ENCODE measurements around the gene ATP5F1A.

Gene ATP5F1A

DNA sequence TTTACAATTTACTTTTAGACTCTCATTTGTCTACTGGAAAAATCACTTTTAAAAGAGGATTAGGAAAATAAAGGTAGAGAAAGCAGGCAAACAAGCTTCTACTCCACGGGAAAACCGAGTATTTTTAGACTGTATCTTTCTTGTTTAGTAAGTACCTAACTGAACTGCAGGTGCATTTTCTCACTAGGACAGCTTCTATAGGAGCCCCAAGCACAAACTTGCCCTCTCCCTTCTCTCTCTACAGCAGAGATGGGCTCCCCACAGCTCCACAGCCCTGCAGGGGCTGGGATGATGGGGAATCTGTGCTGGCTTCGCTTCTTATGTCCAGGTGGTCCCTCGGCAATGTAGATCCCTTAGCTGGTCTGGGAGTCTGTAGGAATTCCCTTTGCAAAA lies 42.3 kb downstream of the ATP5F1A start:
- Histone ChIP-seq H4K20me1 (ENCODE audit: insufficient read depth, low read length, poor library complexity, severe bottlenecking) (no peaks in the 10 kb centered on the region), H3K79me2 (ENCODE audit: insufficient read depth, low read length) (no peaks in the 10 kb centered on the region), H3K9me3 (ENCODE audit: insufficient read depth, low read depth, low read length) (no peaks in the 10 kb centered on the region), H3K27me3 (ENCODE audit: insufficient read depth, low read length, poor library complexity, severe bottlenecking) (no peaks in the 10 kb centered on the region), H3K9ac (ENCODE audit: low read depth, low read length, poor library complexity, severe bottlenecking) (peak overlapping the region; percentile 60), H3K4me1 (ENCODE audit: insufficient read depth, low read length, poor library complexity, severe bottlenecking) (peaks cover 41% of the 10 kb centered on the region), H3F3A (ENCODE audit: low read depth) (no peaks in the 10 kb centered on the region), H3K4me3 (ENCODE audit: low read length, poor library complexity, severe bottlenecking) (peak overlapping the region; percentile 44), H3K4me2 (ENCODE audit: low read depth, low read length, poor library complexity, severe bottlenecking) (peak overlapping the region; percentile 74), H2AFZ (ENCODE audit: low read length) (peak overlapping the region; percentile 54), H3K36me3 (ENCODE audit: insufficient read depth, low read length) (no peaks in the 10 kb centered on the region), H3K9me2 (replicated peaks; ENCODE audit: low read depth, low read length) (no peaks in the 10 kb centered on the region)
- TF ChIP-seq CTCF (conservative IDR thresholded peaks at IDR 0.05; ENCODE audit: low read length) = no peak
- TF ChIP-seq EZH2phosphoT487 (IDR thresholded peaks at IDR 0.05; ENCODE audit: borderline replicate concordance) = no peak

GRCh38 chr18:46054956-46055837 lies 42.9 kb downstream of the ATP5F1A start:
- peak overlapping the region; percentile 54 for H2AFZ ChIP-seq (ENCODE audit: low read length)
- no peaks in the 10 kb centered on the region for H3K79me2 ChIP-seq (ENCODE audit: insufficient read depth, low read length)
- H3K9ac ChIP-seq (ENCODE audit: low read depth, low read length, poor library complexity, severe bottlenecking) = peak overlapping the region; percentile 60
- peak overlapping the region; percentile 44 for H3K4me3 ChIP-seq (ENCODE audit: low read length, poor library complexity, severe bottlenecking)
- H3K4me2 ChIP-seq (ENCODE audit: low read depth, low read length, poor library complexity, severe bottlenecking) = peak overlapping the region; percentile 74
- no peaks in the 10 kb centered on the region for H3K9me3 ChIP-seq (ENCODE audit: insufficient read depth, low read depth, low read length)
- H4K20me1 ChIP-seq (ENCODE audit: insufficient read depth, low read length, poor library complexity, severe bottlenecking) = no peaks in the 10 kb centered on the region
- no peak for TF ChIP-seq EZH2phosphoT487 (IDR thresholded peaks at IDR 0.05; ENCODE audit: borderline replicate concordance)
- no peak for TF ChIP-seq CTCF (conservative IDR thresholded peaks at IDR 0.05; ENCODE audit: low read length)
- H3K36me3 ChIP-seq (ENCODE audit: insufficient read depth, low read length) = no peaks in the 10 kb centered on the region
- H3K27me3 ChIP-seq (ENCODE audit: insufficient read depth, low read length, poor library complexity, severe bottlenecking) = no peaks in the 10 kb centered on the region
- H3K9me2 ChIP-seq (replicated peaks; ENCODE audit: low read depth, low read length) = no peaks in the 10 kb centered on the region
- peaks cover 41% of the 10 kb centered on the region for H3K4me1 ChIP-seq (ENCODE audit: insufficient read depth, low read length, poor library complexity, severe bottlenecking)
- H3F3A ChIP-seq (ENCODE audit: low read depth) = no peaks in the 10 kb centered on the region

DNA sequence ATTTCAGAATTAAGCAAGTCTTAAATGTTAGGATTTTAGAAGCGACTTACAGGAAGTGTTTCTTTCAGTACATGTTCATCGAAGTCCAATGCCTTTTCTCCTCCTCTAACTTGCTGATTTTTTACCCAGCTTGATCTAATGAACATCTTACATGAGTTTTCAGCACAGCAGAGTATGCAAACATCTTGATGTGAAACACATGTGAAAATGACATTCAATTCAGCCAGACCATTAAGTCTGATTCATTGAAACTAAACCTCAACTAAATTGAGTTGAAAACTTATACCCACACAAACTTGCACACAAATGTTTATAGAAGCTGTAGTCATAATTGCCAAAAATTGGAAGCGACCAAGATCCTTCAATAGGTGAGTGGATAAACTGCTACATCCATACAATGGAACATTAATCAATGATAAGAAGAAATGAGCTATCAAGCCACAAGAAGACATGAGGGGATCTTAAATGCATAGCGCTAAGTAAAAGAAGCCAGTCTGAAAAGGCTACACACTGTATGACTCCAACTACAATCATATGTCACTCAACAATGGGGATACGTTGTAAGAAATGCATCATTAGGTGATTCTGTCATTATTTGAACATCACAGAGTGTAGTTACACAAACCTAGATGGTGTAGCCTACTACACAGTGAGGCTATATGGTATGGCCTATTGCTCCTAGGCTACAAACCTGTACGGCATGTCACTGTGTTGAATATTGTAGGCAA lies 44.6 kb downstream of the ATP5F1A start:
- peaks cover 41% of the 10 kb centered on the region for H3K4me1 ChIP-seq (ENCODE audit: insufficient read depth, low read length, poor library complexity, severe bottlenecking)
- no peak overlapping the region for H3K4me3 ChIP-seq (ENCODE audit: low read length, poor library complexity, severe bottlenecking)
- H4K20me1 ChIP-seq (ENCODE audit: insufficient read depth, low read length, poor library complexity, severe bottlenecking) = no peaks in the 10 kb centered on the region
- H3K79me2 ChIP-seq (ENCODE audit: insufficient read depth, low read length) = no peaks in the 10 kb centered on the region
- no peaks in the 10 kb centered on the region for H3F3A ChIP-seq (ENCODE audit: low read depth)
- no peaks in the 10 kb centered on the region for H3K9me3 ChIP-seq (ENCODE audit: insufficient read depth, low read depth, low read length)
- H3K36me3 ChIP-seq (ENCODE audit: insufficient read depth, low read length) = no peaks in the 10 kb centered on the region
- no peak overlapping the region for H2AFZ ChIP-seq (ENCODE audit: low read length)
- no peaks in the 10 kb centered on the region for H3K27me3 ChIP-seq (ENCODE audit: insufficient read depth, low read length, poor library complexity, severe bottlenecking)
- TF ChIP-seq EZH2phosphoT487 (IDR thresholded peaks at IDR 0.05; ENCODE audit: borderline replicate concordance) (no peak), CTCF (conservative IDR thresholded peaks at IDR 0.05; ENCODE audit: low read length) (no peak)
- no peak overlapping the region for H3K4me2 ChIP-seq (ENCODE audit: low read depth, low read length, poor library complexity, severe bottlenecking)
- no peaks in the 10 kb centered on the region for H3K9me2 ChIP-seq (replicated peaks; ENCODE audit: low read depth, low read length)
- H3K9ac ChIP-seq (ENCODE audit: low read depth, low read length, poor library complexity, severe bottlenecking) = no peak overlapping the region

Measured in Loucy (cell line).